Epithelial cell of esophagus (primary cell): Measurements from ENCODE around the gene UVRAG.

ENCODE experiments used
- DNase-seq: peaks from one replicate; pipeline ENCODE4 v3.0.0; 2010; ENCODE audit warnings: low read depth
- H3K4me3 ChIP-seq: 2 replicates; pipeline ENCODE4 v1.5.1; 2011; ENCODE audit warnings: mild to moderate bottlenecking, low read length, control low read depth
- CTCF ChIP-seq: IDR thresholded peaks from 2 replicates; pipeline ENCODE4 v1.5.1; 2011; ENCODE audit warnings: low read depth, mild to moderate bottlenecking, low read length, control low read depth, inconsistent platforms; ENCODE audit not compliant: insufficient read depth; ENCODE audit errors: missing control alignments

Gene UVRAG

GRCh38 chr11:75913984-75914383 is 99.0 kb downstream of the UVRAG start:
- no peak for DNase-seq
- TF ChIP-seq CTCF: no peak
- H3K4me3 ChIP-seq: no peak overlapping the region

- DNase-seq: no peak
- no peak for TF ChIP-seq CTCF
- H3K4me3 ChIP-seq: no peak overlapping the region
Measured at GRCh38 chr11:75916882-75917281, 101.9 kb downstream of the UVRAG start.

- DNase-seq: no peak
- no peak for TF ChIP-seq CTCF
- no peak overlapping the region for H3K4me3 ChIP-seq
Measured at GRCh38 chr11:75918331-75918730, 103.3 kb downstream of the UVRAG start.

GRCh38 chr11:75919525-75919924 is 104.5 kb downstream of the UVRAG start:
- no peak for TF ChIP-seq CTCF
- DNase-seq: no peak
- no peak overlapping the region for H3K4me3 ChIP-seq

- no peak for DNase-seq
- TF ChIP-seq CTCF: no peak
- no peak overlapping the region for H3K4me3 ChIP-seq
Measured at GRCh38 chr11:75920848-75921247, 105.8 kb downstream of the UVRAG start.

GRCh38 chr11:75921808-75922207 is 106.8 kb downstream of the UVRAG start:
- no peak overlapping the region for H3K4me3 ChIP-seq
- TF ChIP-seq CTCF: no peak

GRCh38 chr11:75924966-75925784 is 110.2 kb downstream of the UVRAG start:
- TF ChIP-seq CTCF: no peak

More at GRCh38 chr11:75921808-75922207, 106.8 kb downstream of the UVRAG start:
- DNase-seq: no peak

More at GRCh38 chr11:75924966-75925784, 110.2 kb downstream of the UVRAG start:
- no peak overlapping the region for H3K4me3 ChIP-seq
- peak; percentile 11 for DNase-seq
